H1 (cell line): Measurements from ENCODE around the gene BIRC5. TPM values are rescaled to one million over a fixed set of nuclear protein-coding genes. Genes with fewer than 3 reads are reported as not detected.

ENCODE experiments used
- CTCF ChIA-PET: fragments of 300-600 bp; sonication (Branson Sonifier 250); formaldehyde crosslinking; loops from one replicate; lab custom pipeline; 2021; ENCODE audit not compliant: partially characterized antibody; lab: Charles Lee
- POLR2A ChIA-PET: fragments of 300-600 bp; sonication (Branson Sonifier 250); formaldehyde crosslinking; loops from one replicate; lab custom pipeline; 2021; ENCODE audit warnings: inconsistent platforms; ENCODE audit not compliant: partially characterized antibody; lab: Charles Lee
- DNase-seq, 2 experiments: peaks; one replicate each; pipeline versions ENCODE4 v3.0.0 to v3.0.0-alpha.2; 2010 to 2022; ENCODE audit warnings: low spot score in 2 of 2, low read depth in 1 of 2, mixed read lengths in 1 of 2
- FAIRE-seq: peaks from 2 replicates; lab custom pipeline; 2011; peaks lifted over from hg19 to GRCh38; lab: Jason Lieb, UNC
- H2AFZ ChIP-seq: 2 replicates; pipeline ENCODE4 v1.8.1; 2012; ENCODE audit warnings: low read length, inconsistent platforms
- H2AK5ac ChIP-seq: 2 replicates; pipeline ENCODE4 v1.6.1; 2013; ENCODE audit warnings: low read depth, low read length
- H2BK120ac ChIP-seq: replicated peaks from 2 replicates; pipeline ENCODE3; 2013; ENCODE audit warnings: low read depth, low read length, inconsistent platforms
- H2BK12ac ChIP-seq: 2 replicates; pipeline ENCODE4 v1.6.1; 2013; ENCODE audit warnings: low read depth, low read length
- H2BK15ac ChIP-seq: 2 replicates; pipeline ENCODE4 v1.6.1; 2013; ENCODE audit warnings: low read length
- H2BK20ac ChIP-seq: 2 replicates; pipeline ENCODE4 v1.6.1; 2013; ENCODE audit warnings: low read length
- H2BK5ac ChIP-seq: 2 replicates; pipeline ENCODE4 v1.6.1; 2013; ENCODE audit warnings: low read depth, low read length
- H3K14ac ChIP-seq: 2 replicates; pipeline ENCODE4 v1.6.1; 2013; ENCODE audit warnings: inconsistent platforms; ENCODE audit not compliant: insufficient read length
- H3K18ac ChIP-seq: 2 replicates; pipeline ENCODE4 v1.6.1; 2013; ENCODE audit warnings: low read length; ENCODE audit errors: extremely low read depth
- H3K23ac ChIP-seq: 2 replicates; pipeline ENCODE4 v1.6.1; 2013; ENCODE audit warnings: inconsistent platforms; ENCODE audit not compliant: insufficient read length
- H3K23me2 ChIP-seq: 2 replicates; pipeline ENCODE4 v1.6.1; 2013; ENCODE audit warnings: low read depth, low read length
- H3K27ac ChIP-seq: 2 replicates; pipeline ENCODE4 v1.6.1; 2011; ENCODE audit warnings: low read depth, low read length, inconsistent platforms
- H3K27me3 ChIP-seq, 4 experiments: replicated peaks in 1 of 4; 1 replicate in 1 of 4; 2 replicates in 3 of 4; pipeline versions ENCODE4 v1.6.1 to v1.8.1; 2011 to 2013; ENCODE audit warnings: low read length in 3 of 4, mild to moderate bottlenecking in 3 of 4, inconsistent platforms in 2 of 4, mixed read lengths in 2 of 4, moderate library complexity in 1 of 4; ENCODE audit not compliant: control insufficient read depth in 3 of 4, insufficient read depth in 3 of 4; ENCODE audit errors: extremely low read depth in 1 of 4
- H3K36me3 ChIP-seq, 4 experiments: 2 replicates each; pipeline versions ENCODE4 v1.6.1 to v1.8.1; 2011 to 2013; ENCODE audit warnings: mild to moderate bottlenecking in 4 of 4, low read length in 3 of 4, moderate library complexity in 2 of 4, control low read depth in 1 of 4, inconsistent platforms in 1 of 4; ENCODE audit not compliant: insufficient read depth in 4 of 4, control insufficient read depth in 2 of 4
- H3K4ac ChIP-seq: replicated peaks from 2 replicates; pipeline ENCODE3; 2013; ENCODE audit warnings: low read length, low read depth, mixed read lengths, inconsistent platforms; ENCODE audit not compliant: insufficient read length
- H3K4me1 ChIP-seq, 4 experiments: replicated peaks in 1 of 4; 1 replicate in 1 of 4; 2 replicates in 3 of 4; pipeline versions ENCODE4 v1.6.1 to v1.8.1; 2011 to 2013; ENCODE audit warnings: low read length in 3 of 4, inconsistent platforms in 2 of 4, mixed read lengths in 1 of 4; ENCODE audit not compliant: insufficient read depth in 4 of 4, control insufficient read depth in 3 of 4
- H3K4me2 ChIP-seq, 2 experiments: 2 replicates each; pipeline versions ENCODE4 v1.6.1 to v1.8.1; 2011 to 2013; ENCODE audit warnings: low read depth in 2 of 2, low read length in 2 of 2, control low read depth in 1 of 2, inconsistent platforms in 1 of 2, mild to moderate bottlenecking in 1 of 2; ENCODE audit not compliant: insufficient read depth in 1 of 2
- H3K4me3 ChIP-seq, 4 experiments: fragments of 200-600, 300-600 bp in 1 of 4; sonication (generic), shearing (Covaris generic), sonication (Bioruptor Twin) in 1 of 4; 2 replicates each; pipeline versions ENCODE4 v1.5.1 to v1.8.1; 2011 to 2016; ENCODE audit warnings: low read length in 4 of 4, low read depth in 3 of 4, control low read depth in 2 of 4, inconsistent platforms in 2 of 4, mild to moderate bottlenecking in 2 of 4, mixed read lengths in 1 of 4, moderate library complexity in 1 of 4; ENCODE audit not compliant: insufficient read depth in 2 of 4; ENCODE audit errors: extremely low read depth in 1 of 4
- H3K56ac ChIP-seq: replicated peaks from 2 replicates; pipeline ENCODE3; 2013; ENCODE audit warnings: low read depth, mild to moderate bottlenecking, mixed read lengths, low read length, inconsistent platforms; ENCODE audit not compliant: insufficient read length
- H3K79me1 ChIP-seq: 2 replicates; pipeline ENCODE4 v1.6.1; 2013; ENCODE audit warnings: low read depth, low read length, control low read depth
- H3K79me2 ChIP-seq, 2 experiments: 2 replicates each; pipeline versions ENCODE4 v1.6.1 to v1.8.1; 2012 to 2013; ENCODE audit warnings: low read length in 2 of 2, mild to moderate bottlenecking in 2 of 2, inconsistent platforms in 1 of 2; ENCODE audit not compliant: insufficient read depth in 2 of 2, control insufficient read depth in 1 of 2
- H3K9ac ChIP-seq, 4 experiments: replicated peaks in 1 of 4; 1 replicate in 1 of 4; 2 replicates in 3 of 4; pipeline versions ENCODE4 v1.6.1 to v1.8.1; 2011 to 2013; ENCODE audit warnings: low read depth in 3 of 4, low read length in 3 of 4, control low read depth in 2 of 4, mild to moderate bottlenecking in 2 of 4, moderate library complexity in 2 of 4, inconsistent platforms in 1 of 4; ENCODE audit errors: extremely low read depth in 1 of 4
- H3K9me3 ChIP-seq, 2 experiments: 2 replicates each; pipeline versions ENCODE4 v1.6.1 to v1.8.1; 2012 to 2013; ENCODE audit warnings: mild to moderate bottlenecking in 2 of 2, moderate library complexity in 2 of 2, control low read depth in 1 of 2, inconsistent platforms in 1 of 2, low read depth in 1 of 2, low read length in 1 of 2, mixed read lengths in 1 of 2; ENCODE audit not compliant: insufficient read depth in 2 of 2
- H4K20me1 ChIP-seq, 2 experiments: replicated peaks in 1 of 2; 2 replicates each; pipeline versions ENCODE3 to v1.8.1; 2011 to 2013; ENCODE audit warnings: inconsistent platforms in 2 of 2, low read length in 2 of 2, mild to moderate bottlenecking in 1 of 2; ENCODE audit not compliant: insufficient read depth in 2 of 2, control insufficient read depth in 1 of 2
- H4K5ac ChIP-seq: 2 replicates; pipeline ENCODE4 v1.6.1; 2013; ENCODE audit warnings: low read length, low read depth, mixed read lengths, inconsistent platforms; ENCODE audit not compliant: insufficient read length
- H4K8ac ChIP-seq: 2 replicates; pipeline ENCODE4 v1.8.0; 2013; ENCODE audit warnings: mild to moderate bottlenecking, moderate library complexity, low read length, inconsistent platforms; ENCODE audit not compliant: insufficient read depth; ENCODE audit errors: extremely low read depth
- H4K91ac ChIP-seq: replicated peaks from 2 replicates; pipeline ENCODE3; 2013; ENCODE audit warnings: low read length, mixed read lengths, inconsistent platforms; ENCODE audit not compliant: insufficient read length
- BACH1 ChIP-seq: IDR thresholded peaks from 2 replicates; pipeline ENCODE4 v1.6.1; 2012; ENCODE audit warnings: low read length, improper control_type of control experiment
- CHD1 ChIP-seq: IDR thresholded peaks from 2 replicates; pipeline ENCODE4 v1.6.1; 2012; ENCODE audit warnings: low read depth, low read length, improper control_type of control experiment
- CREB1 ChIP-seq: IDR thresholded peaks from 2 replicates; pipeline ENCODE4 v1.6.1; 2012; ENCODE audit warnings: inconsistent platforms
- GTF2F1 ChIP-seq: IDR thresholded peaks from 2 replicates; pipeline ENCODE4 v1.6.1; 2012; ENCODE audit warnings: low read depth, low read length, improper control_type of control experiment, borderline replicate concordance
- POLR2AphosphoS5 ChIP-seq: IDR thresholded peaks from 2 replicates; pipeline ENCODE4 v1.6.1; 2011; ENCODE audit warnings: low read depth, low read length
- SIN3A ChIP-seq, 2 experiments: IDR thresholded peaks in 1 of 2; conservative IDR thresholded peaks in 1 of 2; 2 replicates each; pipeline ENCODE4 v1.6.1; 2011 to 2012; ENCODE audit warnings: low read length in 2 of 2, improper control_type of control experiment in 1 of 2, low read depth in 1 of 2, mild to moderate bottlenecking in 1 of 2
- TAF7 ChIP-seq: optimal IDR thresholded peaks from 2 replicates; pipeline ENCODE3; 2011; ENCODE audit warnings: low read depth, mild to moderate bottlenecking, inconsistent platforms, low read length, moderate library complexity, borderline replicate concordance
- TCF12 ChIP-seq: IDR thresholded peaks from 2 replicates; pipeline ENCODE4 v1.6.1; 2011; ENCODE audit warnings: low read depth, mild to moderate bottlenecking, low read length
- WGBS, 2 experiments: shearing (Covaris generic) in 1 of 2; methylation state at CpG; one replicate each; pipeline versions ENCODE4 v1.1.6 to v1.1.7; 2013 to 2015; ENCODE audit warnings: low lambda C conversion rate in 2 of 2, mixed read lengths in 2 of 2, inconsistent platforms in 1 of 2, low coverage in 1 of 2, missing lambda C conversion rate in 1 of 2; ENCODE audit not compliant: insufficient replicate concordance in 2 of 2, insufficient coverage in 1 of 2, insufficient read length in 1 of 2; ENCODE audit errors: extremely low coverage in 1 of 2, missing lambda C conversion rate in 1 of 2; 5-methylcytosine and 5-hydroxymethylcytosine counted together
- long read RNA-seq, 2 experiments: library from RNA in 1 of 2; library from capped mRNA in 1 of 2; stranded (forward); transcript quantifications; one replicate each; pipeline ENCODE4 v2.0.0, GENCODE V29; 2021; ENCODE audit warnings: inconsistent platforms in 1 of 2
- polyA minus RNA-seq, 3 experiments: library from RNA; depleted of rRNA, polyadenylated mRNA; stranded (reverse); fragments of >200 nt; gene quantifications; 1 replicate in 2 of 3; 2 replicates in 1 of 3; pipeline ENCODE4 v1.2.3, GENCODE V29; 2011
- polyA plus RNA-seq, 7 experiments: library from polyadenylated mRNA; depleted of rRNA in 3 of 7; stranded (reverse) in 5 of 7; unstranded in 2 of 7; fragments of >200 nt in 5 of 7; fragments of 200-250 nt in 2 of 7; gene quantifications; 1 replicate in 5 of 7; 2 replicates in 1 of 7; 4 replicates in 1 of 7; pipeline versions ENCODE4 v1.2.1 to v1.2.3, GENCODE V29; 2011 to 2013; ENCODE audit warnings: missing spikeins in 2 of 7, mixed read lengths in 2 of 7
- total RNA-seq: library from RNA; stranded (reverse); fragmentation: NEBNext Ultra II Directional; extraction: Animal tissue kit (Norgen Biotek cat#: 25700); gene quantifications from 2 replicates; pipeline ENCODE4 v1.2.1, GENCODE V29; 2021

The BIRC5 gene
- 106 and 108 TPM in 2 replicates for total RNA-seq
- polyA plus RNA-seq (2011; rRNA removed) = 42.2 and 48.8 TPM in 2 replicates
- 53.5 TPM for polyA plus RNA-seq (2011; cell fraction: cytosol; rRNA removed)
- 78.0 TPM for polyA plus RNA-seq (2011; cell fraction: nucleus; rRNA removed)
- 58.7 to 71.7 TPM (median 68.1 TPM) in 4 replicates for polyA plus RNA-seq (2012, experiment 1 of 2)
- polyA plus RNA-seq (2012, experiment 2 of 2) = 111 TPM
- polyA plus RNA-seq (2013, experiment 1 of 2) = 64.6 TPM
- 66.0 TPM for polyA plus RNA-seq (2013, experiment 2 of 2)
- polyA minus RNA-seq (2011; rRNA and poly(A)+ RNA removed) = 39.6 and 46.5 TPM in 2 replicates
- 43.1 TPM for polyA minus RNA-seq (2011; cell fraction: cytosol; rRNA and poly(A)+ RNA removed)
- polyA minus RNA-seq (2011; cell fraction: nucleus; rRNA and poly(A)+ RNA removed) = 41.5 TPM
- long read RNA-seq, experiment 1, transcript BIRC5-202 (4 exons, 2,630 nt) = major isoform, 67 of 154 reads
- long read RNA-seq, experiment 1, partial matches to known transcripts = 9 of 154 reads
- long read RNA-seq, experiment 1, other reads (novel, unspliced or antisense) = 68 of 154 reads
- long read RNA-seq, experiment 2, transcript BIRC5-202 (4 exons, 2,630 nt) = major isoform, 38 of 48 reads
- long read RNA-seq, experiment 2, partial matches to known transcripts = 0 of 48 reads
- long read RNA-seq, experiment 2, other reads (novel, unspliced or antisense) = 3 of 48 reads

DNA sequence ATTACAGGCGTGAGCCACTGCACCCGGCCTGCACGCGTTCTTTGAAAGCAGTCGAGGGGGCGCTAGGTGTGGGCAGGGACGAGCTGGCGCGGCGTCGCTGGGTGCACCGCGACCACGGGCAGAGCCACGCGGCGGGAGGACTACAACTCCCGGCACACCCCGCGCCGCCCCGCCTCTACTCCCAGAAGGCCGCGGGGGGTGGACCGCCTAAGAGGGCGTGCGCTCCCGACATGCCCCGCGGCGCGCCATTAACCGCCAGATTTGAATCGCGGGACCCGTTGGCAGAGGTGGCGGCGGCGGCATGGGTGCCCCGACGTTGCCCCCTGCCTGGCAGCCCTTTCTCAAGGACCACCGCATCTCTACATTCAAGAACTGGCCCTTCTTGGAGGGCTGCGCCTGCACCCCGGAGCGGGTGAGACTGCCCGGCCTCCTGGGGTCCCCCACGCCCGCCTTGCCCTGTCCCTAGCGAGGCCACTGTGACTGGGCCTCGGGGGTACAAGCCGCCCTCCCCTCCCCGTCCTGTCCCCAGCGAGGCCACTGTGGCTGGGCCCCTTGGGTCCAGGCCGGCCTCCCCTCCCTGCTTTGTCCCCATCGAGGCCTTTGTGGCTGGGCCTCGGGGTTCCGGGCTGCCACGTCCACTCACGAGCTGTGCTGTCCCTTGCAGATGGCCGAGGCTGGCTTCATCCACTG lies at the start of gene BIRC5:
Gene BIRC5 (plus strand): TSS at position 238 of the 690 bp plus-strand sequence. CDS start 64 bp downstream, at position 302.
- peak within 1 kb of the TSS; percentile 68 to 88 (median 74) for H3K9ac ChIP-seq
- peak within 1 kb of the TSS; percentile 69; the same call in 1 of the 2 replicates for H4K8ac ChIP-seq
- H4K20me1 ChIP-seq = peaks cover 2 to 3% of the 10 kb centered on the region in 2 experiments
- H3K56ac ChIP-seq = peak within 1 kb of the TSS; percentile 74
- peak within 1 kb of the TSS; percentile 99 for H3K4ac ChIP-seq
- CTCF ChIA-PET = interaction anchor here (0.9 to 2.1 kb wide), 6 partner anchors 9 to 100 kb away, joined by 3 to 9 read pairs (median 4); partner anchors contain the start of genes AFMID and TK1
- H4K91ac ChIP-seq = peak within 1 kb of the TSS; percentile 65
- no peak within 1 kb of the TSS for H3K23ac ChIP-seq
- H3K23me2 ChIP-seq = peaks cover 4% of the 10 kb centered on the region; the same call in 1 of the 2 replicates
- no peak within 1 kb of the TSS; the same call in 1 of the 2 replicates for H3K18ac ChIP-seq
- peak within 1 kb of the TSS; percentile 96 to 99 for H3K4me2 ChIP-seq
- H3K9me3 ChIP-seq = no peaks in the 10 kb centered on the region
- H3K4me3 ChIP-seq = peak within 1 kb of the TSS; percentile 85 to 94 (median 90)
- H4K5ac ChIP-seq = peak within 1 kb of the TSS; percentile 94
- no peak within 1 kb of the TSS for H3K14ac ChIP-seq
- WGBS, 2 experiments = 4% methylated on average over 46 of the region's 60 CpGs; no CpG with 5 or more reads in 1 of the 2 experiments
- no peak within 1 kb of the TSS for H2BK120ac ChIP-seq
- DNase-seq (peak; percentile 49 to 96), FAIRE-seq (no peak)
- peak within 1 kb of the TSS; percentile 90; the same call in 1 of the 2 replicates for H2AK5ac ChIP-seq
- no peaks in the 10 kb centered on the region for H3K27me3 ChIP-seq
- H2BK15ac ChIP-seq = 0 out of 2 replicates have a peak within 1 kb of the TSS, but pooled peaks have one; percentile 16
- 0 out of 2 replicates have a peak within 1 kb of the TSS, but pooled peaks have one; percentile 86 for H2BK20ac ChIP-seq
- H3K36me3 ChIP-seq = peaks cover 2 to 22% (median 11%) of the 10 kb centered on the region in 4 experiments; a peak in 7 of 8 replicates
- no peak within 1 kb of the TSS for H2AFZ ChIP-seq
- H3K27ac ChIP-seq = no peak within 1 kb of the TSS
- H3K79me1 ChIP-seq = peaks cover 2% of the 10 kb centered on the region
- POLR2A ChIA-PET = interaction anchor here (0.6 to 3.3 kb wide), 11 partner anchors 10 to 102 kb away, joined by 3 to 30 read pairs (median 4); partner anchors contain the start of genes AFMID and TK1
- H3K79me2 ChIP-seq = peaks cover 6 to 24% of the 10 kb centered on the region in 2 experiments
- H2BK5ac ChIP-seq = peak within 1 kb of the TSS; percentile 12; the same call in 1 of the 2 replicates
- no peak within 1 kb of the TSS for H2BK12ac ChIP-seq
- peaks cover 0 to 4% (median 2%) of the 10 kb centered on the region in 4 experiments; a peak in 4 of 7 replicates for H3K4me1 ChIP-seq
- TF ChIP-seq SIN3A (conservative IDR thresholded peaks at IDR 0.05 in 1 of 2, IDR thresholded peaks at IDR 0.05 in 1 of 2; ENCODE audit: low read depth in 1 of 2, low read length in 2 of 2) = peak; percentile 89 to 98; a peak in 3 of 4 replicates
- peak; percentile 23; the same call in 1 of the 2 replicates for TF ChIP-seq BACH1
- peak; percentile 53; the same call in 1 of the 2 replicates for TF ChIP-seq CREB1
- no peak for TF ChIP-seq TAF7
- TF ChIP-seq POLR2AphosphoS5 = no peak
- no peak for TF ChIP-seq TCF12
- no peak for TF ChIP-seq GTF2F1
- no peak for TF ChIP-seq CHD1
